IgD-negative memory B cell (primary cell): ENCODE data around the gene EHBP1. TPM values are rescaled to one million over a fixed set of nuclear protein-coding genes. Genes with fewer than 3 reads are reported as not detected.

Experiments
- polyA plus RNA-seq: library from polyadenylated mRNA; unstranded; fragments of 300-500 nt; fragmentation: Illumina TruSeq; gene quantifications from one replicate; pipeline ENCODE4 v1.2.3, GENCODE V29; 2021

The EHBP1 gene
- polyA plus RNA-seq, 1 donor from 2014 or later, result 10.2 TPM

Other genes starting within 250 kb of the EHBP1 start
- not detected for gene TMEM17, start 199.5 kb upstream of the EHBP1 start, polyA plus RNA-seq